HepG2 (cell line): ENCODE measurements around the gene AGAP1. TPM values are rescaled to one million over a fixed set of nuclear protein-coding genes. Genes with fewer than 3 reads are reported as not detected.

Experiments
- BCL6 ChIP-seq: IDR thresholded peaks from 2 replicates; pipeline ENCODE4 v1.6.1; 2016; ENCODE audit warnings: missing genetic modification reagents, missing compliant biosample characterization
- CHD2 ChIP-seq: IDR thresholded peaks from 2 replicates; pipeline ENCODE4 v1.6.1; 2011; ENCODE audit warnings: low read depth, low read length, improper control_type of control experiment
- CREM ChIP-seq, 2 experiments: sonication (generic) in 1 of 2; formaldehyde crosslinking in 1 of 2; IDR thresholded peaks; 2 replicates each; pipeline versions ENCODE4 v1.4.0 to v1.6.1; 2016 to 2020; ENCODE audit warnings: antibody characterized with exemption in 1 of 2, mild to moderate bottlenecking in 1 of 2, missing genetic modification reagents in 1 of 2
- GPN1 ChIP-seq: sonication (generic); formaldehyde crosslinking; IDR thresholded peaks from 2 replicates; pipeline ENCODE4 v1.5.1; 2020; ENCODE audit warnings: missing genetic modification reagents, borderline replicate concordance
- HOXA5 ChIP-seq: sonication (generic); formaldehyde crosslinking; IDR thresholded peaks from 2 replicates; pipeline ENCODE4 v1.4.0; 2020; ENCODE audit warnings: missing genetic modification reagents
- MLLT10 ChIP-seq: sonication (generic); formaldehyde crosslinking; IDR thresholded peaks from 2 replicates; pipeline ENCODE4 v1.4.0; 2020; ENCODE audit warnings: missing genetic modification reagents
- RAD21 ChIP-seq: fragments of 450-650 bp; formaldehyde crosslinking; IDR thresholded peaks from 2 replicates; pipeline ENCODE4 v1.5.0; 2020; ENCODE audit warnings: mild to moderate bottlenecking
- RBFOX2 ChIP-seq: fragments of 200-400 bp; formaldehyde crosslinking; IDR thresholded peaks from 2 replicates; pipeline ENCODE4 v1.6.1; 2017; ENCODE audit warnings: low read depth, mild to moderate bottlenecking, low read length
- TBX2 ChIP-seq: sonication (generic); formaldehyde crosslinking; IDR thresholded peaks from 2 replicates; pipeline ENCODE4 v1.5.0; 2020; ENCODE audit warnings: missing genetic modification reagents, mild to moderate bottlenecking, borderline replicate concordance
- ZNF234 ChIP-seq: sonication (generic); formaldehyde crosslinking; conservative IDR thresholded peaks from 2 replicates; pipeline ENCODE4 v1.5.1; 2020; ENCODE audit warnings: mild to moderate bottlenecking, missing genetic modification reagents
- ZNF33B ChIP-seq: sonication (generic); formaldehyde crosslinking; IDR thresholded peaks from 2 replicates; pipeline ENCODE4 v1.5.1; 2020; ENCODE audit warnings: mild to moderate bottlenecking, missing genetic modification reagents
- ZNF382 ChIP-seq: sonication (generic); formaldehyde crosslinking; IDR thresholded peaks from 2 replicates; pipeline ENCODE4 v1.5.0; 2020; ENCODE audit warnings: missing genetic modification reagents, mild to moderate bottlenecking, borderline replicate concordance
- ZNF567 ChIP-seq: sonication (generic); formaldehyde crosslinking; IDR thresholded peaks from 2 replicates; pipeline ENCODE4 v1.8.1; 2023; ENCODE audit warnings: mild to moderate bottlenecking, missing genetic modification reagents, borderline replicate concordance
- ZNF7 ChIP-seq: IDR thresholded peaks from 2 replicates; pipeline ENCODE4 v1.6.1; 2016; ENCODE audit warnings: missing biosample characterization, missing genetic modification reagents
- ZNF839 ChIP-seq: sonication (generic); formaldehyde crosslinking; IDR thresholded peaks from 2 replicates; pipeline ENCODE4 v1.4.0; 2020; ENCODE audit warnings: missing genetic modification reagents, mild to moderate bottlenecking, borderline replicate concordance
- ZNF850 ChIP-seq: sonication (generic); formaldehyde crosslinking; conservative IDR thresholded peaks from 2 replicates; pipeline ENCODE4 v1.9.0; 2021; ENCODE audit warnings: mild to moderate bottlenecking, missing genetic modification reagents
- polyA plus RNA-seq, 8 experiments: library from polyadenylated mRNA; depleted of rRNA in 3 of 8; stranded (reverse) in 7 of 8; unstranded in 1 of 8; fragments of >200 nt; fragmentation: Illumina TruSeq in 4 of 8; extraction: Trizol in 4 of 8; gene quantifications; 2 replicates each; pipeline versions ENCODE4 v1.2.1 to v1.2.3, GENCODE V29; 2011 to 2016; ENCODE audit warnings: low read depth in 4 of 8, missing spikeins in 1 of 8, mixed read lengths in 1 of 8; ENCODE audit not compliant: insufficient read depth in 1 of 8
- total RNA-seq, 5 experiments: library from RNA; depleted of rRNA; stranded (reverse); fragments of >200 nt; fragmentation: Illumina TruSeq; extraction: Trizol; gene quantifications; 2 replicates each; pipeline ENCODE4 v1.2.3, GENCODE V29; 2016; ENCODE audit warnings: low read depth in 1 of 5
- TF ChIP-seq, protein P1 (sequence below): sonication (generic); formaldehyde crosslinking; IDR thresholded peaks from 2 replicates; pipeline ENCODE4 v1.5.1; 2020; ENCODE audit warnings: missing genetic modification reagents, mild to moderate bottlenecking, borderline replicate concordance
- TF ChIP-seq, protein P2 (sequence below): sonication (generic); formaldehyde crosslinking; IDR thresholded peaks from 2 replicates; pipeline ENCODE4 v1.4.0; 2020; ENCODE audit warnings: missing genetic modification reagents
- TF ChIP-seq, protein P3 (sequence below): IDR thresholded peaks from 2 replicates; pipeline ENCODE4 v1.6.1; 2016; ENCODE audit warnings: missing compliant biosample characterization, missing genetic modification reagents, borderline replicate concordance
- TF ChIP-seq, protein P4 (sequence below): sonication (generic); formaldehyde crosslinking; IDR thresholded peaks from 2 replicates; pipeline ENCODE4 v1.9.0; 2021; ENCODE audit warnings: missing genetic modification reagents, borderline replicate concordance
- TF ChIP-seq, protein P5 (sequence below): sonication (generic); formaldehyde crosslinking; IDR thresholded peaks from 2 replicates; pipeline ENCODE4 v1.5.1; 2020; ENCODE audit warnings: missing genetic modification reagents, mild to moderate bottlenecking, borderline replicate concordance

AGAP1 gene
- total and polyA plus RNA-seq, 2 of the 13 experiments (the other 11 are each of a cell fraction or from before 2014, with no cell fraction given) = 21.2 to 32.7 TPM

DNA sequence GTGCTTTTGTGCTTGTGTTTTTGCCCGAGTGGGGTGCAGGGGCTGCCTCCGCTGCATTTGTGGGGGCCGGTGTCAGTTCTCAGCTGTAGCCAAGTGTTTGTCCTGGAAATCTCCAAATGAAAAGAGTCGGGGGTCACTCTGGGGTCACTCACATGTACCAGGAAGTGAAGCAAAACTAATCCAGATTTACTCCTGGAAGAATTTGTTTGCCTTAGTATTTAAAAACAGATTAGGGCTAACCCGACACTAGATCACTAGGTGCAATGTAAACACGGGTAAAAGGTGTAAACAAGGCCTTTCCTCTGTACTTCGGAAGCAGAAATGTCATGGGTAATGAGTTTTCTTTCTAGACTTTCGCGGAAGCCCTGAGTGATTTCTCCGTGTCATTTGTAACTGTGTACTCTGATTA is 624.0 kb downstream of the AGAP1 start (continued):
- TF ChIP-seq, protein P1, sequence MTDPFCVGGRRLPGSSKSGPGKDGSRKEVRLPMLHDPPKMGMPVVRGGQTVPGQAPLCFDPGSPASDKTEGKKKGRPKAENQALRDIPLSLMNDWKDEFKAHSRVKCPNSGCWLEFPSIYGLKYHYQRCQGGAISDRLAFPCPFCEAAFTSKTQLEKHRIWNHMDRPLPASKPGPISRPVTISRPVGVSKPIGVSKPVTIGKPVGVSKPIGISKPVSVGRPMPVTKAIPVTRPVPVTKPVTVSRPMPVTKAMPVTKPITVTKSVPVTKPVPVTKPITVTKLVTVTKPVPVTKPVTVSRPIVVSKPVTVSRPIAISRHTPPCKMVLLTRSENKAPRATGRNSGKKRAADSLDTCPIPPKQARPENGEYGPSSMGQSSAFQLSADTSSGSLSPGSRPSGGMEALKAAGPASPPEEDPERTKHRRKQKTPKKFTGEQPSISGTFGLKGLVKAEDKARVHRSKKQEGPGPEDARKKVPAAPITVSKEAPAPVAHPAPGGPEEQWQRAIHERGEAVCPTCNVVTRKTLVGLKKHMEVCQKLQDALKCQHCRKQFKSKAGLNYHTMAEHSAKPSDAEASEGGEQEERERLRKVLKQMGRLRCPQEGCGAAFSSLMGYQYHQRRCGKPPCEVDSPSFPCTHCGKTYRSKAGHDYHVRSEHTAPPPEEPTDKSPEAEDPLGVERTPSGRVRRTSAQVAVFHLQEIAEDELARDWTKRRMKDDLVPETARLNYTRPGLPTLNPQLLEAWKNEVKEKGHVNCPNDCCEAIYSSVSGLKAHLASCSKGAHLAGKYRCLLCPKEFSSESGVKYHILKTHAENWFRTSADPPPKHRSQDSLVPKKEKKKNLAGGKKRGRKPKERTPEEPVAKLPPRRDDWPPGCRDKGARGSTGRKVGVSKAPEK = peak; percentile 88; the same call in 1 of the 2 replicates
- TF ChIP-seq ZNF234 (CRISPR knock-in tag) = no peak
- no peak for TF ChIP-seq GPN1
- TF ChIP-seq, protein P2, sequence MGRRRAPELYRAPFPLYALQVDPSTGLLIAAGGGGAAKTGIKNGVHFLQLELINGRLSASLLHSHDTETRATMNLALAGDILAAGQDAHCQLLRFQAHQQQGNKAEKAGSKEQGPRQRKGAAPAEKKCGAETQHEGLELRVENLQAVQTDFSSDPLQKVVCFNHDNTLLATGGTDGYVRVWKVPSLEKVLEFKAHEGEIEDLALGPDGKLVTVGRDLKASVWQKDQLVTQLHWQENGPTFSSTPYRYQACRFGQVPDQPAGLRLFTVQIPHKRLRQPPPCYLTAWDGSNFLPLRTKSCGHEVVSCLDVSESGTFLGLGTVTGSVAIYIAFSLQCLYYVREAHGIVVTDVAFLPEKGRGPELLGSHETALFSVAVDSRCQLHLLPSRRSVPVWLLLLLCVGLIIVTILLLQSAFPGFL (CRISPR knock-in tag) = no peak
- no peak for TF ChIP-seq ZNF839 (CRISPR knock-in tag)
- no peak for TF ChIP-seq RAD21 (CRISPR knock-in tag)
- peak; percentile 100 for TF ChIP-seq TBX2
- no peak for TF ChIP-seq RBFOX2
- TF ChIP-seq MLLT10 (CRISPR knock-in tag) = no peak
- TF ChIP-seq, protein P3, sequence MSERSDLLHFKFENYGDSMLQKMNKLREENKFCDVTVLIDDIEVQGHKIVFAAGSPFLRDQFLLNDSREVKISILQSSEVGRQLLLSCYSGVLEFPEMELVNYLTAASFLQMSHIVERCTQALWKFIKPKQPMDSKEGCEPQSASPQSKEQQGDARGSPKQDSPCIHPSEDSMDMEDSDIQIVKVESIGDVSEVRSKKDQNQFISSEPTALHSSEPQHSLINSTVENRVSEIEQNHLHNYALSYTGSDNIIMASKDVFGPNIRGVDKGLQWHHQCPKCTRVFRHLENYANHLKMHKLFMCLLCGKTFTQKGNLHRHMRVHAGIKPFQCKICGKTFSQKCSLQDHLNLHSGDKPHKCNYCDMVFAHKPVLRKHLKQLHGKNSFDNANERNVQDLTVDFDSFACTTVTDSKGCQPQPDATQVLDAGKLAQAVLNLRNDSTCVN (CRISPR knock-in tag) = peak; percentile 96
- no peak for TF ChIP-seq CHD2
- TF ChIP-seq ZNF382 (CRISPR knock-in tag) = no peak
- TF ChIP-seq, protein P4, sequence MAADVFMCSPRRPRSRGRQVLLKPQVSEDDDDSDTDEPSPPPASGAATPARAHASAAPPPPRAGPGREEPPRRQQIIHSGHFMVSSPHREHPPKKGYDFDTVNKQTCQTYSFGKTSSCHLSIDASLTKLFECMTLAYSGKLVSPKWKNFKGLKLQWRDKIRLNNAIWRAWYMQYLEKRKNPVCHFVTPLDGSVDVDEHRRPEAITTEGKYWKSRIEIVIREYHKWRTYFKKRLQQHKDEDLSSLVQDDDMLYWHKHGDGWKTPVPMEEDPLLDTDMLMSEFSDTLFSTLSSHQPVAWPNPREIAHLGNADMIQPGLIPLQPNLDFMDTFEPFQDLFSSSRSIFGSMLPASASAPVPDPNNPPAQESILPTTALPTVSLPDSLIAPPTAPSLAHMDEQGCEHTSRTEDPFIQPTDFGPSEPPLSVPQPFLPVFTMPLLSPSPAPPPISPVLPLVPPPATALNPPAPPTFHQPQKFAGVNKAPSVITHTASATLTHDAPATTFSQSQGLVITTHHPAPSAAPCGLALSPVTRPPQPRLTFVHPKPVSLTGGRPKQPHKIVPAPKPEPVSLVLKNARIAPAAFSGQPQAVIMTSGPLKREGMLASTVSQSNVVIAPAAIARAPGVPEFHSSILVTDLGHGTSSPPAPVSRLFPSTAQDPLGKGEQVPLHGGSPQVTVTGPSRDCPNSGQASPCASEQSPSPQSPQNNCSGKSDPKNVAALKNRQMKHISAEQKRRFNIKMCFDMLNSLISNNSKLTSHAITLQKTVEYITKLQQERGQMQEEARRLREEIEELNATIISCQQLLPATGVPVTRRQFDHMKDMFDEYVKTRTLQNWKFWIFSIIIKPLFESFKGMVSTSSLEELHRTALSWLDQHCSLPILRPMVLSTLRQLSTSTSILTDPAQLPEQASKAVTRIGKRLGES = no peak
- TF ChIP-seq ZNF33B (CRISPR knock-in tag) = no peak
- TF ChIP-seq CREM (IDR thresholded peaks at IDR 0.05) = peak; percentile 92
- TF ChIP-seq CREM (CRISPR knock-in tag; IDR thresholded peaks at IDR 0.05) = no peak
- TF ChIP-seq, protein P5, sequence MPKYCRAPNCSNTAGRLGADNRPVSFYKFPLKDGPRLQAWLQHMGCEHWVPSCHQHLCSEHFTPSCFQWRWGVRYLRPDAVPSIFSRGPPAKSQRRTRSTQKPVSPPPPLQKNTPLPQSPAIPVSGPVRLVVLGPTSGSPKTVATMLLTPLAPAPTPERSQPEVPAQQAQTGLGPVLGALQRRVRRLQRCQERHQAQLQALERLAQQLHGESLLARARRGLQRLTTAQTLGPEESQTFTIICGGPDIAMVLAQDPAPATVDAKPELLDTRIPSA = no peak
- TF ChIP-seq ZNF7 (CRISPR knock-in tag) = no peak
- 0 out of 2 replicates have a peak, but pooled peaks have one; percentile 60 for TF ChIP-seq ZNF567 (CRISPR knock-in tag)
- TF ChIP-seq ZNF850 (CRISPR knock-in tag) = no peak
- TF ChIP-seq BCL6 (CRISPR knock-in tag) = peak; percentile 100
- peak; percentile 96 for TF ChIP-seq HOXA5 (CRISPR knock-in tag)
